H1 (cell line): Measurements from ENCODE around the gene SVOPL. TPM values are rescaled to one million over a fixed set of nuclear protein-coding genes. Genes with fewer than 3 reads are reported as not detected.

Source experiments
- KDM1A ChIP-seq: fragments of 200-600, 300-600 bp; sonication (generic); IDR thresholded peaks from 2 replicates; pipeline ENCODE4 v1.7.1; 2016; ENCODE audit warnings: mild to moderate bottlenecking, low read length, borderline replicate concordance
- POLR2A ChIP-seq, 2 experiments: IDR thresholded peaks; 1 replicate in 1 of 2; 2 replicates in 1 of 2; pipeline ENCODE4 v1.6.1; 2011; ENCODE audit warnings: low read depth in 2 of 2, low read length in 2 of 2, mild to moderate bottlenecking in 2 of 2; ENCODE audit errors: control extremely low read depth in 1 of 2
- POLR2AphosphoS5 ChIP-seq: IDR thresholded peaks from 2 replicates; pipeline ENCODE4 v1.6.1; 2011; ENCODE audit warnings: low read depth, low read length
- TEAD4 ChIP-seq: IDR thresholded peaks from 2 replicates; pipeline ENCODE4 v1.6.1; 2012; ENCODE audit warnings: low read depth, low read length, inconsistent platforms, mixed read lengths
- polyA plus RNA-seq, 7 experiments: library from polyadenylated mRNA; depleted of rRNA in 3 of 7; stranded (reverse) in 5 of 7; unstranded in 2 of 7; fragments of >200 nt in 5 of 7; fragments of 200-250 nt in 2 of 7; gene quantifications; 1 replicate in 5 of 7; 2 replicates in 1 of 7; 4 replicates in 1 of 7; pipeline versions ENCODE4 v1.2.1 to v1.2.3, GENCODE V29; 2011 to 2013; ENCODE audit warnings: missing spikeins in 2 of 7, mixed read lengths in 2 of 7
- total RNA-seq: library from RNA; stranded (reverse); fragmentation: NEBNext Ultra II Directional; extraction: Animal tissue kit (Norgen Biotek cat#: 25700); gene quantifications from 2 replicates; pipeline ENCODE4 v1.2.1, GENCODE V29; 2021

SVOPL gene
- total and polyA plus RNA-seq, 2 of the 8 experiments (the other 6 are each of a cell fraction or from before 2014, with no cell fraction given): 1.1 to 1.4 TPM

DNA sequence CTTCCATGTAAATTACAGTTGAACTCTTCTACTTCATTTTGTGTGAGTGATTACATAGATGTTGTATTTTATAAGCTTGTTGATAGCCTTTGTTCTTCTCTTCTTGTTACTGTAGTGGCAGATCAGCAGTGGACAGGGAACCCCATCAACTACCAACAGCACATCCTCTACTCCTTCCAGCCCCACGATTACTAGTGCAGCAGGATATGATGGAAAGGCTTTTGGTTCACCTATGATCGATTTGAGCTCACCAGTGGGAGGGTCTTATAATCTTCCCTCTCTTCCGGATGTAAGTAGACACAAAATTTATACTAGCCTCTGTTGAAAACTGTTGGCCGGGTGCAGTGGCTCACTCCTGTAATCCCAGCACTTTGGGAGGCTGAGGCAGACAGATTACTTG is 130.4 kb downstream of the SVOPL start (continued):
- no peak for TF ChIP-seq POLR2AphosphoS5
- no peak for TF ChIP-seq POLR2A (IDR thresholded peaks at IDR 0.05; ENCODE audit: control extremely low read depth in 1 of 2, low read depth in 2 of 2, low read length in 2 of 2)
- no peak for TF ChIP-seq TEAD4
- no peak for TF ChIP-seq KDM1A
